GM12892 (cell line): ENCODE data around the gene SMG7.

Source experiments
- POLR2A ChIP-seq: IDR thresholded peaks from 2 replicates; pipeline ENCODE4 v1.6.1; 2011; ENCODE audit warnings: low read depth, low read length, control low read depth
- POLR2AphosphoS5 ChIP-seq: IDR thresholded peaks from 2 replicates; pipeline ENCODE4 v1.6.1; 2011; ENCODE audit warnings: low read depth, low read length, control low read depth

DNA sequence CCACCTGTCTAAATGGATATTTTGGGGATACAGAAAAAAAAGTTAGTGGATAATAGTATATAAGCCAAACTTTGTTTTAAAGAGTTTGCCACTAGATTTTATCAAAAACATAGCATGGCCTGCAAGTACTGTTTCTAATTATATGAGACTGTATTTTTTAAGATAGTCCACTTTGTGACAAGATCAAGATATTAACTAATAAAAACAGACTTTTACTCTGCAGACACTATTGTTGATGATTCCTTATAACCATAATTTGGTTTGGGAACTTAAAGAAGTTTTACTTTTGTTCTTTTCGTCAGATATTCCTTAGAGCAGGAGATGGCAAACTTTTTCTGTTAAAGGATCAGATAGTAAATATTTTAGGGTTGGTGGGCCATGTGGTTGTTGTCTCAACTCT is 36.4 kb downstream of the SMG7 start:
- no peak for TF ChIP-seq POLR2A
- no peak for TF ChIP-seq POLR2AphosphoS5
